Thymus (tissue), 11 donors: ENCODE results near the gene ASPG. TPM values are rescaled to one million over a fixed set of nuclear protein-coding genes. Genes with fewer than 3 reads are reported as not detected.

ENCODE experiments used
- DNase-seq, 9 donors: peaks; one replicate each; pipeline ENCODE4 v3.0.0-alpha.2; 2013; ENCODE audit warnings: low spot score in 9 of 9, low read depth in 6 of 9, missing footprints in 1 of 9
- H3K27ac ChIP-seq, 2 donors: one replicate each; pipeline ENCODE4 v1.5.1; 2013; ENCODE audit warnings: control low read depth in 1 of 2, low read depth in 1 of 2, low read length in 1 of 2, mild to moderate bottlenecking in 1 of 2, moderate library complexity in 1 of 2
- H3K27me3 ChIP-seq, 2 donors: one replicate each; pipeline ENCODE4 v1.5.1; 2013; ENCODE audit warnings: low read length in 1 of 2; ENCODE audit not compliant: control insufficient read depth in 2 of 2, insufficient read depth in 1 of 2
- H3K36me3 ChIP-seq, 2 donors: one replicate each; pipeline ENCODE4 v1.5.1; 2013; ENCODE audit warnings: low read length in 1 of 2, mild to moderate bottlenecking in 1 of 2, moderate library complexity in 1 of 2; ENCODE audit not compliant: control insufficient read depth in 2 of 2, insufficient read depth in 2 of 2
- H3K4me1 ChIP-seq, 2 donors: one replicate each; pipeline ENCODE4 v1.5.1; 2013; ENCODE audit warnings: low read length in 2 of 2; ENCODE audit not compliant: control insufficient read depth in 2 of 2, insufficient read depth in 2 of 2
- H3K4me3 ChIP-seq, 2 donors: one replicate each; pipeline ENCODE4 v1.5.1; 2013; ENCODE audit warnings: low read length in 2 of 2, control low read depth in 1 of 2, mild to moderate bottlenecking in 1 of 2
- H3K9me3 ChIP-seq, 2 donors: one replicate each; pipeline ENCODE4 v1.5.1; 2013; ENCODE audit warnings: low read length in 1 of 2, mild to moderate bottlenecking in 1 of 2; ENCODE audit not compliant: control insufficient read depth in 2 of 2, insufficient read depth in 1 of 2
- WGBS: extraction: QIAGEN DNeasy Blood & Tissue Kit; methylation state at CpG from one replicate; pipeline ENCODE4 v1.1.7; 2013; 5-methylcytosine and 5-hydroxymethylcytosine counted together
- polyA plus RNA-seq: library from polyadenylated mRNA; stranded (reverse); fragments of 200-250 nt; gene quantifications from one replicate; pipeline ENCODE4 v1.2.3, GENCODE V29; 2013
- total RNA-seq: library from RNA; stranded (reverse); fragments of 120-200 nt; gene quantifications from one replicate; pipeline ENCODE4 v1.2.4, GENCODE V29; 2013
- donor health status: healthy.

Gene ASPG
- total and polyA plus RNA-seq, 2 donors, result 0.24 to 5.5 TPM

- H3K27me3 ChIP-seq, result no peaks in the 10 kb centered on the region
- no peak overlapping the region for H3K4me3 ChIP-seq
- H3K27ac ChIP-seq, result no peak overlapping the region
- no peaks in the 10 kb centered on the region for H3K36me3 ChIP-seq
- 81% methylated on average over 32 of the region's 32 CpGs for WGBS
- no peaks in the 10 kb centered on the region for H3K4me1 ChIP-seq
- no peaks in the 10 kb centered on the region for H3K9me3 ChIP-seq
- no peak for DNase-seq
Observed at GRCh38 chr14:104107611-104108569, 22.4 kb downstream of the ASPG start.

DNA sequence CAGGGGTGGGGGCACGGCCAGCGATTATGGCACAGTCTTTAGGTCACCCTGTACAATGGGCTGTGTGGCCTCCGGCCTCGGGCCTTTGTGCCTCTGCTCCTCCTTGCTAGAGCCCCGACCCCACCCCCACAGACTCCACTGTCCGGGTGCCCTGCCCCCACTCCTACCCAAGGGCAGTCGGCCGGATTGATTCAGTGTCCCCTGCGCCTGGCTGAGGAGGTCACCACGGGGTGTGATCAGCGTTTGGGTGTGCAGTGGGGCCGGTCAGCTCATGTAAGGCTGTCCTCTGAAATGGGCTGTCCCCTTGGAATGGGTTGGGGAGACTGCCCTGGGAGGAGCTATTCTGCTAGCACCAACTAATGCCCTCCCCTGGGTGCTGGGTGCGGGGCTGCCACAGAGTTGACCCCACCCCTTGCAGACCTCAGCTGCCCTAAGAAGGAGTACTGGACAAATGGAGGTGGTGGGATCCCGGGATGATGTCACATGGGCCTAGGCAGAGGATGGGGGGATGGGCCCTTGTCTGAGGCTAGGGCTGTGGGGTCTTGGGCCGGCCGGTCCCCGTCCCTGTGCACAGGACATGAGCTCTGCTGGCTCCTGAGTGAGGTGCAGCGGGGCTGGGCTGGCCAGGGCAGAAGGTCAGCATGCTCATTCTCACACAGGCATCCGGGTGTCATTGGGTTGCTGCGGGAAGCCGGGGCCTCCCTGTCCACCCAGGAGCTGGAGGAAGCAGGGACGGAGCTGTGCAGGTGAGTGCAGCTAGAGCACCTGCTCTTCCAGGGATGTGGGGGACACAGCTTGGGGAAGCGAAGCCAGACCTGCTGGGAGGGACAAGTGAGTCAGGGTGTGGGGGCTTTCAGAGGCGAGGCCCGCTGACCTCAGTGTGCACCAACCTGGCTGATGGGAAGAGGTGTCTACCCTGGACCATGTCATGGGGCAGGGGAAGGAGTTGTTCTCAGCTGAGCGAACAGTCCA lies 23.4 kb downstream of the ASPG start:
- no peak overlapping the region for H3K27ac ChIP-seq
- no peaks in the 10 kb centered on the region for H3K4me1 ChIP-seq
- WGBS, result 76% methylated on average over 26 of the region's 26 CpGs
- H3K27me3 ChIP-seq, result peaks cover 0 to 2% of the 10 kb centered on the region in 2 donors
- no peak for DNase-seq
- no peak overlapping the region for H3K4me3 ChIP-seq
- H3K36me3 ChIP-seq, result no peaks in the 10 kb centered on the region
- H3K9me3 ChIP-seq, result no peaks in the 10 kb centered on the region

GRCh38 chr14:104109731-104110361 lies 24.3 kb downstream of the ASPG start:
- DNase-seq, result no peak
- H3K27ac ChIP-seq, result no peak overlapping the region
- H3K4me3 ChIP-seq, result no peak overlapping the region

GRCh38 chr14:104110491-104111209 lies 25.1 kb downstream of the ASPG start:
- H3K4me3 ChIP-seq, result no peak overlapping the region
- no peaks in the 10 kb centered on the region for H3K4me1 ChIP-seq
- 79% methylated on average over 18 of the region's 18 CpGs for WGBS
- no peak overlapping the region for H3K27ac ChIP-seq
- peaks cover under 1 to 14% of the 10 kb centered on the region in 2 donors for H3K27me3 ChIP-seq
- no peaks in the 10 kb centered on the region for H3K9me3 ChIP-seq
- DNase-seq, result no peak
- H3K36me3 ChIP-seq, result no peaks in the 10 kb centered on the region

More at GRCh38 chr14:104109731-104110361, 24.3 kb downstream of the ASPG start:
- no peaks in the 10 kb centered on the region for H3K9me3 ChIP-seq
- H3K4me1 ChIP-seq, result no peaks in the 10 kb centered on the region
- H3K27me3 ChIP-seq, result peaks cover 0 to 7% of the 10 kb centered on the region in 2 donors
- no peaks in the 10 kb centered on the region for H3K36me3 ChIP-seq
- 92% methylated on average over 24 of the region's 24 CpGs for WGBS

- 83% methylated on average over 21 of the region's 21 CpGs for WGBS
- H3K27ac ChIP-seq, result no peak overlapping the region
- H3K9me3 ChIP-seq, result no peaks in the 10 kb centered on the region
- peaks cover 8 to 22% of the 10 kb centered on the region in 2 donors for H3K27me3 ChIP-seq
- peaks cover 0 to 4% of the 10 kb centered on the region in 2 donors for H3K4me1 ChIP-seq
- H3K4me3 ChIP-seq, result no peak overlapping the region
- no peaks in the 10 kb centered on the region for H3K36me3 ChIP-seq
- DNase-seq, result no peak
Observed at GRCh38 chr14:104111301-104112112, 26.0 kb downstream of the ASPG start.

DNA sequence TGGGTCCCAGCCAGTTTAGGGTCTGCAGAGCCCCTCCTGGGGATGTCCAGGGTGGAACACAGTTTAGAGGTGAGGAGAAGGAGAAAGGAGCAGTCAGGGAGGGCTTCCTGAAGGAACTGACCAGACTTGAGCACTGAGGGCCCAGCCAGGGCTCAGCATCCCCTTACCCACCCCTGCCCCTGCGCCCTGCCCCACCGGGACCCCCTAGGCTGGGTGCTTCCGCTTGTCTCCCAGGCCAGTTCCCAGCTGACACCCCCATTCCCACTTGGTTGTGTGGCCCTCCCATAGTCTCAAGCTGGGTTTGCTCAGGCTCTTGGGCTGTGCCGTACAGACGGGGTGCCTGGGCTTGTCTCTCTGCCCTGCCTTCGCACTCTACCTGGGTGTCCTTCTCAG lies 26.6 kb downstream of the ASPG start:
- Histone ChIP-seq H3K27me3 (peaks cover 14 to 25% of the 10 kb centered on the region in 2 donors), H3K4me1 (peaks cover 0 to 4% of the 10 kb centered on the region in 2 donors), H3K27ac (no peak overlapping the region), H3K36me3 (no peaks in the 10 kb centered on the region), H3K9me3 (no peaks in the 10 kb centered on the region), H3K4me3 (no peak overlapping the region)
- WGBS, result 93% methylated on average over 6 of the region's 6 CpGs
- no peak for DNase-seq

DNA sequence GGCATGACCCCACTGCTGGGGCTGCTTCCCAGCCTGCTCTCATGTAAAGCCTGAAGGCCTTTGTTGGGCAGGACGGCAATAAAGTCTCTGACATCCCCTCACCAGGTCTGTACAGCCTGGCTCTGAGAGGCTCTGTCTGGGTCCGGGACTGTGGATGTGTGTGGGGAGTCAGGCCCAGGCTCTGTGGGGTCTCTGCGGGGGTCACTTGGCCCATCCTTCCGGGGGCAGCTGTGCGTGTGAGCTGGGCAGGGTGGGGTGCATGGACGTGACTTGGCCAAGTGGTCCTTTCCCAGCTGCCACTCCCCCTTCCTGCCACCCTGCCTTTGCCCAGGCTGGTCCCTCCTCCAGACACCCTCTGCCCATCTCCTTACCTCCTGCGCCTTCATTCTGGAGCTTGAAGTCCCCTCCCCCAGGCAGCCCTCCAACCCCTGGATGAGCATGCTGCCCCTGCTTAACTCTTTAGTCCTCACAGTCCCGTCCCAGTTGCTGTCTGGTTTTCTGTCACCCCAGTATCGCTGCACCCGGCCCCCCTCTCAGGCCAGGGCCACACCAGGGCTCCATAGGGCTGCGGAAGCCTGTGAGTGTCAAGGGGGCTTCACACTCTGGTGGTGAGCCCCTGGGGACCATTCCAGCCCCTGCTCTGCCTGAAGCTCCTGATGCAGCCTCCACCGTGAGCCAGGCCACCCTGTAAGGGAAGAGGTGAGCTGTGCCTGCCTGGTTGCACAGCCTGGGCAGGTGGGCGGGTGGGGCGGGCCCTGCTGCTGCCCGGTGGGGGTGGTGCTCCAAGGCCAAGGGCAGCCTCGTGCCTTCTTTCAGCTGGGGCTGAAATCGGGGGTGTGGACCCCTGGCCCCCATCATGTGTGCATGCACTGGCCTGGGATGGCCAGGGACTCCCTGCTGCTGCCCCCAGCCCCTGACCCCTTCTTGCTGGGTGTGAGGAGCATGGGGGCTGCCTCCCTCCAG lies 27.4 kb downstream of the ASPG start:
- Histone ChIP-seq H3K4me1 (peaks cover 0 to 4% of the 10 kb centered on the region in 2 donors), H3K4me3 (no peak overlapping the region), H3K27me3 (peaks cover 22 to 33% of the 10 kb centered on the region in 2 donors), H3K27ac (no peak overlapping the region), H3K9me3 (no peaks in the 10 kb centered on the region), H3K36me3 (no peaks in the 10 kb centered on the region)
- DNase-seq, result no peak
- WGBS, result 80% methylated on average over 17 of the region's 17 CpGs
